ENCODE data around the gene ARMC6. TPM values are rescaled to one million over a fixed set of nuclear protein-coding genes. Genes with fewer than 3 reads are reported as not detected.

The ARMC6 gene
- total and polyA plus RNA-seq, 4 donors, result 23.5 to 33.3 (median 32.2) TPM

DNA sequence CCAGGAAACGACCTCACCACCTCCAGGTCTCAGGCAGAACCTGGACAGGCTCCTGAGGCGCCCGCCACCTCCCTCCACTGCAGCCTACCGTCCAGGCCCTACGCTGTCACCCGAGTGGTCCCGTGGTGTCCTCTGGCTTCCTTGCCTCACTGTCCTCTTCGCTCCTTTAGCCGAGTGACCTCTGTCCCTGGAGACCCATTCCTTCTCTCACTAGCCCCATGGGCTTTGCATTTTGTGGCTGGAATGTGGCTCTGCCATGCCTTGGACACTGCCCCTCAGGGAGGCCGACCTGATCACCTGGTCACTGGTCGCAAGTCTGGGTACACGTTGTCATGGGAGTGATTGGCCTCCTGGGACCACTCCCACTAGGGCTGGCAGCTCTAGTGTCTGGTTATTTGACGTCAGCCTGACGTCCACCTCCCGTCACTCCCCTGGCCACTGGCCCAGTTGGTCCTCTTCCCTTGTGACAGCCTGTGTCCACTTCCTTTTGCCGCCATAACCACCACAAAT, 48.3 kb downstream of the ARMC6 start:
- TF ChIP-seq, protein P1, sequence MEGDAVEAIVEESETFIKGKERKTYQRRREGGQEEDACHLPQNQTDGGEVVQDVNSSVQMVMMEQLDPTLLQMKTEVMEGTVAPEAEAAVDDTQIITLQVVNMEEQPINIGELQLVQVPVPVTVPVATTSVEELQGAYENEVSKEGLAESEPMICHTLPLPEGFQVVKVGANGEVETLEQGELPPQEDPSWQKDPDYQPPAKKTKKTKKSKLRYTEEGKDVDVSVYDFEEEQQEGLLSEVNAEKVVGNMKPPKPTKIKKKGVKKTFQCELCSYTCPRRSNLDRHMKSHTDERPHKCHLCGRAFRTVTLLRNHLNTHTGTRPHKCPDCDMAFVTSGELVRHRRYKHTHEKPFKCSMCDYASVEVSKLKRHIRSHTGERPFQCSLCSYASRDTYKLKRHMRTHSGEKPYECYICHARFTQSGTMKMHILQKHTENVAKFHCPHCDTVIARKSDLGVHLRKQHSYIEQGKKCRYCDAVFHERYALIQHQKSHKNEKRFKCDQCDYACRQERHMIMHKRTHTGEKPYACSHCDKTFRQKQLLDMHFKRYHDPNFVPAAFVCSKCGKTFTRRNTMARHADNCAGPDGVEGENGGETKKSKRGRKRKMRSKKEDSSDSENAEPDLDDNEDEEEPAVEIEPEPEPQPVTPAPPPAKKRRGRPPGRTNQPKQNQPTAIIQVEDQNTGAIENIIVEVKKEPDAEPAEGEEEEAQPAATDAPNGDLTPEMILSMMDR (IDR thresholded peaks at IDR 0.05; ENCODE audit: control extremely low read depth, extremely low read depth), result no peak
- peak in 2 of 3 donors; percentile 10 to 17 for DNase-seq
- no peak overlapping the region for H3K27ac ChIP-seq (ENCODE audit: low read depth in 1 of 2, low read length in 1 of 2)

DNA sequence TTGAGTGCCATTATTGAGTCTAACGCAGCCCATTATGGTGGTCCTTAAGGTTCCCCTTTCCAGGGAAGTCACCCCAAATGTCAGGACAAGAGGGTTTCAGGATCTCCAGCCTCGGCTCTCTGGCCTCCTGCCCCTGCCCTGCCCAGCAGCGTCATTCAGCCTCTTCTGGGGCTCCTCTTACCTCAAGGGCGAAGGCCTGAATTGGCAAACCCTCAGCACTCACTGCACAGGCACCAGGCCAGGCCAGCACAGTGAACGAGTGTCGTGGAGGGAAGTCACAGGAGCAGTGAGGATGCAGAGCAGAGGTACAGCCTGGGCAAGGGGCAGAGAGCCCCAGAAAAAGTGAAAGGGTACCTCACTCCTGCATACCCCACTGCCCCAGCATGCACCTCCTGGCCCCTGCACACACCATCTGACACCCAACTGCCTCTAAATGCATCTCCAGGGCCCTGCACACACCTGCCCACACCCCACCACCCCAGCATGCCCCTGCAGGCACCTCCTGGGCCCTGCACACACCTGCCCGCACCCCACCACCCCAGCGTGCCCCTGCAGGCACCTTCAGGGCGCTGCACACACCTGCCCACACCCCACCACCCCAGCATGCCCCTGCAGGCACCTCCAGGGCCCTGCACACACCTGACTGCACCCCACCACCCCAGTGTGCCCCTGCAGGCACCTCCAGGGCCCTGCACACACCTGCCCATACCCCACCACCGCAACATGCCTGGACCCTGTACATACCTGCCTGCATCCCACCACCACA, 50.2 kb downstream of the ARMC6 start:
- 81 to 90% methylated on average over 10 of the region's 10 CpGs for whole genome bisulfite sequencing, 2 donors
- H3K4me3 ChIP-seq, result no peak overlapping the region
- DNase-seq (no peak), ATAC-seq (ENCODE audit: insufficient read depth, low FRiP score) (no peak)
- H3K36me3 ChIP-seq (ENCODE audit: control insufficient read depth in 4 of 4, insufficient read depth in 4 of 4, low read length in 4 of 4), result peaks cover 0 to 4% (median 0%) of the 10 kb centered on the region in 4 donors
- TF ChIP-seq, protein P1 (IDR thresholded peaks at IDR 0.05; ENCODE audit: control extremely low read depth, extremely low read depth), result no peak
- H3K4me1 ChIP-seq (ENCODE audit: control insufficient read depth in 5 of 5, insufficient read depth in 5 of 5, low read length in 5 of 5), result no peaks in the 10 kb centered on the region
- no peaks in the 10 kb centered on the region for H3K9me3 ChIP-seq (ENCODE audit: control insufficient read depth in 4 of 4, insufficient read depth in 3 of 4, low read length in 3 of 4)
- H3K27ac ChIP-seq (ENCODE audit: low read depth in 1 of 2, low read length in 1 of 2), result no peak overlapping the region
- no peaks in the 10 kb centered on the region for H3K27me3 ChIP-seq (ENCODE audit: control insufficient read depth in 3 of 3, insufficient read depth in 3 of 3, low read length in 2 of 3)
- H3K9ac ChIP-seq (ENCODE audit: insufficient read depth in 1 of 2, low read length in 2 of 2), result no peak overlapping the region

More for the DNA sequence above, 48.3 kb downstream of the ARMC6 start:
- 80 to 81% methylated on average over 16 of the region's 16 CpGs for WGBS, 2 donors
- Histone ChIP-seq H3K9ac (ENCODE audit: insufficient read depth in 1 of 2, low read length in 2 of 2) (no peak overlapping the region), H3K4me1 (ENCODE audit: control insufficient read depth in 5 of 5, insufficient read depth in 5 of 5, low read length in 5 of 5) (no peaks in the 10 kb centered on the region), H3K27me3 (ENCODE audit: control insufficient read depth in 3 of 3, insufficient read depth in 3 of 3, low read length in 2 of 3) (no peaks in the 10 kb centered on the region), H3K9me3 (ENCODE audit: control insufficient read depth in 4 of 4, insufficient read depth in 3 of 4, low read length in 3 of 4) (no peaks in the 10 kb centered on the region), H3K4me3 (no peak overlapping the region), H3K36me3 (ENCODE audit: control insufficient read depth in 4 of 4, insufficient read depth in 4 of 4, low read length in 4 of 4) (peaks cover 0 to 4% (median 1%) of the 10 kb centered on the region in 4 donors)
- ATAC-seq (ENCODE audit: insufficient read depth, low FRiP score), result no peak

DNA sequence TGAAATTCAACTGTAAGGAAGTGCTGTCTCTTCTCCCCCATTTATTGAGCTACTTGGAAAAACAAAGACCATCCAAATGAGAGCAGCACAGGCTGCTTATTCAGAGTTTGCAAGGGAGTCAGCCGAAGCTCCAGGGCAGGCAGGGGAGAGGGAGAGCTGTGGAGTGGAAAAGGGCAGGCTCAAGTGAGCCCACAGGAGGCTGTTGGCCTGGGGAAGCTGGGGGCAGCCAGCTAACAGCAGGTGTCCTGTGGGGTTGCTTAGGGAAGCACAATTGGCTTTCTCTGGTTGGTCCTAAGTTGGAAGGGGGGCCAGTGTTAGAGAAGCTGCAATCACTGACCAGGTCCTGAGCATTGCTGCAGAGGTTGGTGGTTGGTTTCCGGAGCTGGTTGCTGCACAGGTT, 54.3 kb downstream of the ARMC6 start:
- Histone ChIP-seq H3K27me3 (ENCODE audit: control insufficient read depth in 3 of 3, insufficient read depth in 3 of 3, low read length in 2 of 3) (no peaks in the 10 kb centered on the region), H3K36me3 (ENCODE audit: control insufficient read depth in 4 of 4, insufficient read depth in 4 of 4, low read length in 4 of 4) (peaks cover 0 to 7% (median 0%) of the 10 kb centered on the region in 4 donors), H3K4me1 (ENCODE audit: control insufficient read depth in 5 of 5, insufficient read depth in 5 of 5, low read length in 5 of 5) (no peaks in the 10 kb centered on the region), H3K9me3 (ENCODE audit: control insufficient read depth in 4 of 4, insufficient read depth in 3 of 4, low read length in 3 of 4) (no peaks in the 10 kb centered on the region), H3K27ac (ENCODE audit: low read depth in 1 of 2, low read length in 1 of 2) (no peak overlapping the region), H3K9ac (ENCODE audit: insufficient read depth in 1 of 2, low read length in 2 of 2) (no peak overlapping the region), H3K4me3 (no peak overlapping the region)
- ATAC-seq (ENCODE audit: insufficient read depth, low FRiP score) (no peak), DNase-seq (no peak)
- WGBS, 2 donors, result 81 to 89% methylated on average over 2 of the region's 2 CpGs
- TF ChIP-seq, protein P1 (IDR thresholded peaks at IDR 0.05; ENCODE audit: control extremely low read depth, extremely low read depth), result no peak

Data from lung (tissue), 12 donors.